Vagina (tissue), 2 donors: Measurements from ENCODE around the gene CD40LG.

ENCODE experiments used
- POLR2A ChIP-seq, 2 donors: fragments of 450-650 bp; IDR thresholded peaks; one replicate each; pipeline ENCODE4 v1.6.1; 2017; ENCODE audit warnings: antibody characterized with exemption in 2 of 2, mild to moderate bottlenecking in 2 of 2, moderate library complexity in 2 of 2
- POLR2AphosphoS5 ChIP-seq, 2 donors: sonication (generic); formaldehyde crosslinking; IDR thresholded peaks; one replicate each; pipeline ENCODE4 v1.9.0; 2017; ENCODE audit warnings: antibody characterized with exemption in 2 of 2, mild to moderate bottlenecking in 2 of 2, low read depth in 1 of 2; ENCODE audit not compliant: insufficient read depth in 1 of 2
- TF ChIP-seq, protein P1 (sequence below), 3 experiments: fragments of 450-650 bp in 2 of 3; fragments of 200-600 bp in 1 of 3; sonication (generic) in 1 of 3; IDR thresholded peaks; one replicate each; pipeline ENCODE4 v1.5.1; 2017 to 2019; ENCODE audit warnings: antibody characterized with exemption in 3 of 3, mild to moderate bottlenecking in 2 of 3, moderate library complexity in 2 of 3

DNA sequence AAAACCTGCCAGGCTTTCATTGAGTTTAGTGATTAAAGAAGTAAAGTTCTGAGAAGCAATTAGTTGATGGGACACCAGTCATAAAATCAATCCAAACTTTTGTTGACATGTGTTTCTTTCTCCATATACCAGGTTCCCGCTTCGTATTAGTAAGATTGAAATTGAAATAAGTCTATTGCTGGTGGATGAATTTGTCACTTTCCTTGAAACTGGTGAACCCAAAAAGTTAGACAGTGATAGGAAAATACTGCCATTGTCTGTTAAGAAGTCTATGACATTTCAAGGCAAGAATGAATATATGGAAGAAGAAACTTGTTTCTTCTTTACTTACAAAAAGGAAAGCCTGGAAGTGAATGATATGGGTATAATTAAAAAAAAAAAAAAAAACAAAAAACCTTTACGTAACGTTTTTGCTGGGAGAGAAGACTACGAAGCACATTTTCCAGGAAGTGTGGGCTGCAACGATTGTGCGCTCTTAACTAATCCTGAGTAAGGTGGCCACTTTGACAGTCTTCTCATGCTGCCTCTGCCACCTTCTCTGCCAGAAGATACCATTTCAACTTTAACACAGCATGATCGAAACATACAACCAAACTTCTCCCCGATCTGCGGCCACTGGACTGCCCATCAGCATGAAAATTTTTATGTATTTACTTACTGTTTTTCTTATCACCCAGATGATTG is at the start of gene CD40LG:
- TF ChIP-seq, protein P1, sequence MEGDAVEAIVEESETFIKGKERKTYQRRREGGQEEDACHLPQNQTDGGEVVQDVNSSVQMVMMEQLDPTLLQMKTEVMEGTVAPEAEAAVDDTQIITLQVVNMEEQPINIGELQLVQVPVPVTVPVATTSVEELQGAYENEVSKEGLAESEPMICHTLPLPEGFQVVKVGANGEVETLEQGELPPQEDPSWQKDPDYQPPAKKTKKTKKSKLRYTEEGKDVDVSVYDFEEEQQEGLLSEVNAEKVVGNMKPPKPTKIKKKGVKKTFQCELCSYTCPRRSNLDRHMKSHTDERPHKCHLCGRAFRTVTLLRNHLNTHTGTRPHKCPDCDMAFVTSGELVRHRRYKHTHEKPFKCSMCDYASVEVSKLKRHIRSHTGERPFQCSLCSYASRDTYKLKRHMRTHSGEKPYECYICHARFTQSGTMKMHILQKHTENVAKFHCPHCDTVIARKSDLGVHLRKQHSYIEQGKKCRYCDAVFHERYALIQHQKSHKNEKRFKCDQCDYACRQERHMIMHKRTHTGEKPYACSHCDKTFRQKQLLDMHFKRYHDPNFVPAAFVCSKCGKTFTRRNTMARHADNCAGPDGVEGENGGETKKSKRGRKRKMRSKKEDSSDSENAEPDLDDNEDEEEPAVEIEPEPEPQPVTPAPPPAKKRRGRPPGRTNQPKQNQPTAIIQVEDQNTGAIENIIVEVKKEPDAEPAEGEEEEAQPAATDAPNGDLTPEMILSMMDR (IDR thresholded peaks at IDR 0.05), result no peak
- no peak for TF ChIP-seq POLR2A (IDR thresholded peaks at IDR 0.05)
- no peak for TF ChIP-seq POLR2AphosphoS5 (IDR thresholded peaks at IDR 0.05; ENCODE audit: insufficient read depth in 1 of 2, low read depth in 1 of 2)
